WTC11 (cell line): ENCODE data around the gene PGM2L1. TPM values are rescaled to one million over a fixed set of nuclear protein-coding genes. Genes with fewer than 3 reads are reported as not detected.
"Not testable (repeated sequence)": the region's sequence is repeated elsewhere in the genome, so short reads cannot be mapped to it uniquely, and the experiment has no call there.

Experiments used
- ATAC-seq: fragments of 200-7000 bp; cut with Tn5 transposase; 2 replicates; pipeline ENCODE4 v1.10.0; 2021; ENCODE audit warnings: mild to moderate bottlenecking, moderate library complexity
- CTCF ChIA-PET: fragments of 300-600 bp; sonication (Branson Sonifier 250); formaldehyde crosslinking; loops from one replicate; lab custom pipeline; 2021; ENCODE audit warnings: antibody characterized with exemption; lab: Charles Lee
- POLR2A ChIA-PET: fragments of 350-600 bp; sonication (Branson Sonifier 250); formaldehyde crosslinking; loops from one replicate; lab custom pipeline; 2021; ENCODE audit warnings: antibody characterized with exemption; lab: Charles Lee
- DNase-seq: peaks from one replicate; pipeline ENCODE4 v3.0.0; 2021; ENCODE audit warnings: low spot score
- H3K27ac Mint-ChIP-seq: 2 replicates; pipeline ENCODE4 v1.8.0; 2021; ENCODE audit warnings: mixed read lengths
- H3K27me3 Mint-ChIP-seq: 2 replicates; pipeline ENCODE4 v1.8.0; 2021; ENCODE audit warnings: low read depth, mild to moderate bottlenecking, moderate library complexity, mixed read lengths
- H3K36me3 Mint-ChIP-seq: 2 replicates; pipeline ENCODE4 v1.8.0; 2021; ENCODE audit warnings: mixed read lengths
- H3K4me1 Mint-ChIP-seq: 2 replicates; pipeline ENCODE4 v1.8.0; 2022; ENCODE audit warnings: mixed read lengths
- H3K4me3 Mint-ChIP-seq: 2 replicates; pipeline ENCODE4 v1.8.0; 2021; ENCODE audit warnings: mild to moderate bottlenecking, moderate library complexity, mixed read lengths
- H3K9me3 Mint-ChIP-seq: 2 replicates; pipeline ENCODE4 v1.8.0; 2021; ENCODE audit warnings: mixed read lengths
- CREM ChIP-seq: sonication (generic); formaldehyde crosslinking; IDR thresholded peaks from 2 replicates; pipeline ENCODE4 v1.8.1; 2022; ENCODE audit warnings: mild to moderate bottlenecking, missing genetic modification reagents, moderate library complexity
- EMX1 ChIP-seq: fragments of 250-450 bp; sonication (Bioruptor Pico); IDR thresholded peaks from 2 replicates; pipeline ENCODE4 v1.8.0; 2021; ENCODE audit warnings: mild to moderate bottlenecking
- ETV6 ChIP-seq: sonication (generic); formaldehyde crosslinking; IDR thresholded peaks from 2 replicates; pipeline ENCODE4 v1.8.1; 2022; ENCODE audit warnings: mild to moderate bottlenecking, missing genetic modification reagents
- FOXJ3 ChIP-seq: sonication (generic); formaldehyde crosslinking; IDR thresholded peaks from 2 replicates; pipeline ENCODE4 v1.9.0; 2021; ENCODE audit warnings: missing genetic modification reagents, mild to moderate bottlenecking, borderline replicate concordance
- FOXK1 ChIP-seq: sonication (generic); formaldehyde crosslinking; IDR thresholded peaks from 2 replicates; pipeline ENCODE4 v1.8.0; 2022; ENCODE audit warnings: mild to moderate bottlenecking, moderate library complexity, missing genetic modification reagents
- FOXP4 ChIP-seq: sonication (generic); formaldehyde crosslinking; IDR thresholded peaks from 2 replicates; pipeline ENCODE4 v1.8.0; 2022; ENCODE audit warnings: mild to moderate bottlenecking, missing genetic modification reagents
- IRF2 ChIP-seq: sonication (generic); formaldehyde crosslinking; IDR thresholded peaks from 2 replicates; pipeline ENCODE4 v1.8.0; 2022; ENCODE audit warnings: low read depth, missing genetic modification reagents, borderline replicate concordance
- JUN ChIP-seq: sonication (generic); formaldehyde crosslinking; IDR thresholded peaks from 2 replicates; pipeline ENCODE4 v1.8.0; 2023; ENCODE audit warnings: mild to moderate bottlenecking, missing genetic modification reagents
- NFATC4 ChIP-seq: fragments of 250-450 bp; sonication (Bioruptor Pico); IDR thresholded peaks from 2 replicates; pipeline ENCODE4 v1.9.0; 2021; ENCODE audit warnings: mild to moderate bottlenecking
- PRDM15 ChIP-seq: sonication (generic); formaldehyde crosslinking; IDR thresholded peaks from 2 replicates; pipeline ENCODE4 v1.8.0; 2022; ENCODE audit warnings: missing genetic modification reagents
- SOX15 ChIP-seq: fragments of 250-450 bp; sonication (Bioruptor Pico); IDR thresholded peaks from 2 replicates; pipeline ENCODE4 v1.9.0; 2021; ENCODE audit warnings: mild to moderate bottlenecking
- TCF7 ChIP-seq: sonication (generic); formaldehyde crosslinking; IDR thresholded peaks from 2 replicates; pipeline ENCODE4 v1.8.0; 2022; ENCODE audit warnings: mild to moderate bottlenecking, low read depth, missing genetic modification reagents, moderate library complexity
- TEAD4 ChIP-seq: sonication (generic); formaldehyde crosslinking; IDR thresholded peaks from 2 replicates; pipeline ENCODE4 v1.8.0; 2022; ENCODE audit warnings: mild to moderate bottlenecking, missing genetic modification reagents
- TP53 ChIP-seq: sonication (generic); formaldehyde crosslinking; IDR thresholded peaks from 2 replicates; pipeline ENCODE4 v1.8.1; 2023; ENCODE audit warnings: mild to moderate bottlenecking, missing genetic modification reagents
- ZNF121 ChIP-seq: sonication (generic); formaldehyde crosslinking; IDR thresholded peaks from 2 replicates; pipeline ENCODE4 v1.8.0; 2023; ENCODE audit warnings: missing genetic modification reagents
- ZNF396 ChIP-seq: fragments of 250-450 bp; sonication (Bioruptor Pico); IDR thresholded peaks from 2 replicates; pipeline ENCODE4 v1.8.0; 2021; ENCODE audit warnings: mild to moderate bottlenecking, moderate library complexity, borderline replicate concordance
- total RNA-seq: library from RNA; stranded (reverse); gene quantifications from 3 replicates; pipeline ENCODE4 v1.2.3, GENCODE V29; 2021
- TF ChIP-seq, protein P1 (sequence below): sonication (generic); formaldehyde crosslinking; IDR thresholded peaks from 2 replicates; pipeline ENCODE4 v1.8.1; 2022; ENCODE audit warnings: mild to moderate bottlenecking, missing genetic modification reagents, moderate library complexity, borderline replicate concordance
- TF ChIP-seq, protein P2 (sequence below): sonication (generic); formaldehyde crosslinking; IDR thresholded peaks from 2 replicates; pipeline ENCODE4 v1.8.0; 2023; ENCODE audit warnings: mild to moderate bottlenecking, missing genetic modification reagents
- TF ChIP-seq, protein P3 (sequence below): sonication (generic); formaldehyde crosslinking; IDR thresholded peaks from 2 replicates; pipeline ENCODE4 v1.8.1; 2023; ENCODE audit warnings: mild to moderate bottlenecking, missing genetic modification reagents
- TF ChIP-seq, protein P4 (sequence below): sonication (generic); formaldehyde crosslinking; IDR thresholded peaks from 2 replicates; pipeline ENCODE4 v1.8.0; 2022; ENCODE audit warnings: mild to moderate bottlenecking, missing genetic modification reagents
- TF ChIP-seq, protein P5 (sequence below): fragments of 250-450 bp; sonication (Bioruptor Pico); IDR thresholded peaks from 2 replicates; pipeline ENCODE4 v1.9.0; 2021; ENCODE audit warnings: moderate library complexity, mild to moderate bottlenecking, inconsistent platforms, borderline replicate concordance

Gene PGM2L1
- total RNA-seq, 1 experiment from 2014 or later = 34.1 TPM

- TF ChIP-seq PRDM15 (CRISPR knock-in tag) = no peak
- no peak for TF ChIP-seq ZNF396 (CRISPR knock-in tag)
- no peak for TF ChIP-seq NFATC4 (CRISPR knock-in tag)
- TF ChIP-seq CREM = no peak
- TF ChIP-seq IRF2 (CRISPR knock-in tag) = no peak
- TF ChIP-seq FOXP4 = no peak
- TF ChIP-seq, protein P1, sequence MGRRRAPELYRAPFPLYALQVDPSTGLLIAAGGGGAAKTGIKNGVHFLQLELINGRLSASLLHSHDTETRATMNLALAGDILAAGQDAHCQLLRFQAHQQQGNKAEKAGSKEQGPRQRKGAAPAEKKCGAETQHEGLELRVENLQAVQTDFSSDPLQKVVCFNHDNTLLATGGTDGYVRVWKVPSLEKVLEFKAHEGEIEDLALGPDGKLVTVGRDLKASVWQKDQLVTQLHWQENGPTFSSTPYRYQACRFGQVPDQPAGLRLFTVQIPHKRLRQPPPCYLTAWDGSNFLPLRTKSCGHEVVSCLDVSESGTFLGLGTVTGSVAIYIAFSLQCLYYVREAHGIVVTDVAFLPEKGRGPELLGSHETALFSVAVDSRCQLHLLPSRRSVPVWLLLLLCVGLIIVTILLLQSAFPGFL = no peak
Measured at GRCh38 chr11:74366576-74366975, 31.7 kb downstream of the PGM2L1 start (continued).

DNA sequence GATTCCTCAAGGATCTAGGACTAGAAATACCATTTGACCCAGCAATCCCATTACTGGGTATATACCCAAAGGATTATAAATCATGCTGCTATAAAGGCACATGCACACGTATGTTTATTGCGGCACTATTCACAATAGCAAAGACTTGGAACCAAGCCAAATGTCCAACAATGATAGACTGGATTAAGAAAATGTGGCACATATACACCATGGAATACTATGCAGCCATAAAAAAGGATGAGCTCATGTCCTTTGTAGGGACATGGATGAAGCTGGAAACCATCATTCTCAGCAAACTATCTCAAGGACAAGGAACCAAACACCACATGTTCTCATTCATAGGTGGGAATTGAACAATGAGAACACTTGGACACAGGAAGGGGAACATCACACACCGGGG is 32.4 kb downstream of the PGM2L1 start:
- peaks cover 19% of the 10 kb centered on the region for H3K9me3 Mint-ChIP-seq
- H3K27ac Mint-ChIP-seq, CTCF ChIA-PET, H3K4me3 Mint-ChIP-seq, H3K27me3 Mint-ChIP-seq, ATAC-seq, DNase-seq, H3K4me1 Mint-ChIP-seq, POLR2A ChIA-PET: not testable (repeated sequence)
- peaks cover 43% of the 10 kb centered on the region for H3K36me3 Mint-ChIP-seq

GRCh38 chr11:74357449-74357848 is 40.8 kb downstream of the PGM2L1 start:
- POLR2A ChIA-PET = no interaction called here
- peaks cover 33% of the 10 kb centered on the region for H3K9me3 Mint-ChIP-seq
- no peak for ATAC-seq
- H3K27ac Mint-ChIP-seq = no peak overlapping the region
- peaks cover 68% of the 10 kb centered on the region for H3K36me3 Mint-ChIP-seq
- no peaks in the 10 kb centered on the region for H3K27me3 Mint-ChIP-seq
- no peak for DNase-seq
- TF ChIP-seq, protein P2, sequence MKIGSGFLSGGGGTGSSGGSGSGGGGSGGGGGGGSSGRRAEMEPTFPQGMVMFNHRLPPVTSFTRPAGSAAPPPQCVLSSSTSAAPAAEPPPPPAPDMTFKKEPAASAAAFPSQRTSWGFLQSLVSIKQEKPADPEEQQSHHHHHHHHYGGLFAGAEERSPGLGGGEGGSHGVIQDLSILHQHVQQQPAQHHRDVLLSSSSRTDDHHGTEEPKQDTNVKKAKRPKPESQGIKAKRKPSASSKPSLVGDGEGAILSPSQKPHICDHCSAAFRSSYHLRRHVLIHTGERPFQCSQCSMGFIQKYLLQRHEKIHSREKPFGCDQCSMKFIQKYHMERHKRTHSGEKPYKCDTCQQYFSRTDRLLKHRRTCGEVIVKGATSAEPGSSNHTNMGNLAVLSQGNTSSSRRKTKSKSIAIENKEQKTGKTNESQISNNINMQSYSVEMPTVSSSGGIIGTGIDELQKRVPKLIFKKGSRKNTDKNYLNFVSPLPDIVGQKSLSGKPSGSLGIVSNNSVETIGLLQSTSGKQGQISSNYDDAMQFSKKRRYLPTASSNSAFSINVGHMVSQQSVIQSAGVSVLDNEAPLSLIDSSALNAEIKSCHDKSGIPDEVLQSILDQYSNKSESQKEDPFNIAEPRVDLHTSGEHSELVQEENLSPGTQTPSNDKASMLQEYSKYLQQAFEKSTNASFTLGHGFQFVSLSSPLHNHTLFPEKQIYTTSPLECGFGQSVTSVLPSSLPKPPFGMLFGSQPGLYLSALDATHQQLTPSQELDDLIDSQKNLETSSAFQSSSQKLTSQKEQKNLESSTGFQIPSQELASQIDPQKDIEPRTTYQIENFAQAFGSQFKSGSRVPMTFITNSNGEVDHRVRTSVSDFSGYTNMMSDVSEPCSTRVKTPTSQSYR (CRISPR knock-in tag) = no peak
- TF ChIP-seq JUN (CRISPR knock-in tag) (no peak), TEAD4 (no peak), SOX15 (no peak), TCF7 (no peak), EMX1 (CRISPR knock-in tag) (no peak), ETV6 (CRISPR knock-in tag) (no peak), FOXK1 (CRISPR knock-in tag) (no peak), ZNF121 (no peak), FOXJ3 (CRISPR knock-in tag) (no peak), TP53 (CRISPR knock-in tag) (no peak)
- TF ChIP-seq, protein P3, sequence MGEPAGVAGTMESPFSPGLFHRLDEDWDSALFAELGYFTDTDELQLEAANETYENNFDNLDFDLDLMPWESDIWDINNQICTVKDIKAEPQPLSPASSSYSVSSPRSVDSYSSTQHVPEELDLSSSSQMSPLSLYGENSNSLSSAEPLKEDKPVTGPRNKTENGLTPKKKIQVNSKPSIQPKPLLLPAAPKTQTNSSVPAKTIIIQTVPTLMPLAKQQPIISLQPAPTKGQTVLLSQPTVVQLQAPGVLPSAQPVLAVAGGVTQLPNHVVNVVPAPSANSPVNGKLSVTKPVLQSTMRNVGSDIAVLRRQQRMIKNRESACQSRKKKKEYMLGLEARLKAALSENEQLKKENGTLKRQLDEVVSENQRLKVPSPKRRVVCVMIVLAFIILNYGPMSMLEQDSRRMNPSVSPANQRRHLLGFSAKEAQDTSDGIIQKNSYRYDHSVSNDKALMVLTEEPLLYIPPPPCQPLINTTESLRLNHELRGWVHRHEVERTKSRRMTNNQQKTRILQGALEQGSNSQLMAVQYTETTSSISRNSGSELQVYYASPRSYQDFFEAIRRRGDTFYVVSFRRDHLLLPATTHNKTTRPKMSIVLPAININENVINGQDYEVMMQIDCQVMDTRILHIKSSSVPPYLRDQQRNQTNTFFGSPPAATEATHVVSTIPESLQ (CRISPR knock-in tag) = no peak
- TF ChIP-seq, protein P1 = no peak
- TF ChIP-seq, protein P4, sequence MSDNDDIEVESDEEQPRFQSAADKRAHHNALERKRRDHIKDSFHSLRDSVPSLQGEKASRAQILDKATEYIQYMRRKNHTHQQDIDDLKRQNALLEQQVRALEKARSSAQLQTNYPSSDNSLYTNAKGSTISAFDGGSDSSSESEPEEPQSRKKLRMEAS = no peak
- TF ChIP-seq, protein P5, sequence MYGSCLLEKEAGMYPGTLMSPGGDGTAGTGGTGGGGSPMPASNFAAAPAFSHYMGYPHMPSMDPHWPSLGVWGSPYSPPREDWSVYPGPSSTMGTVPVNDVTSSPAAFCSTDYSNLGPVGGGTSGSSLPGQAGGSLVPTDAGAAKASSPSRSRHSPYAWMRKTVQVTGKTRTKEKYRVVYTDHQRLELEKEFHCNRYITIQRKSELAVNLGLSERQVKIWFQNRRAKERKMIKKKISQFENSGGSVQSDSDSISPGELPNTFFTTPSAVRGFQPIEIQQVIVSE (CRISPR knock-in tag) = no peak
- CTCF ChIA-PET = no interaction called here
- H3K4me1 Mint-ChIP-seq = no peaks in the 10 kb centered on the region; the same call in 1 of the 2 replicates
- no peak overlapping the region for H3K4me3 Mint-ChIP-seq
